ENCODE results near the gene TAS1R3. TPM values are rescaled to one million over a fixed set of nuclear protein-coding genes. Genes with fewer than 3 reads are reported as not detected.
A peak's percentile ranks its signal among the peaks of the same experiment; 100 is the strongest.

TAS1R3 gene
- total RNA-seq, 3 donors from 2014 or later (not counting 1 experiment from before 2014, with no cell fraction given): 0.66 to 1.4 (median 1.3) TPM

DNA sequence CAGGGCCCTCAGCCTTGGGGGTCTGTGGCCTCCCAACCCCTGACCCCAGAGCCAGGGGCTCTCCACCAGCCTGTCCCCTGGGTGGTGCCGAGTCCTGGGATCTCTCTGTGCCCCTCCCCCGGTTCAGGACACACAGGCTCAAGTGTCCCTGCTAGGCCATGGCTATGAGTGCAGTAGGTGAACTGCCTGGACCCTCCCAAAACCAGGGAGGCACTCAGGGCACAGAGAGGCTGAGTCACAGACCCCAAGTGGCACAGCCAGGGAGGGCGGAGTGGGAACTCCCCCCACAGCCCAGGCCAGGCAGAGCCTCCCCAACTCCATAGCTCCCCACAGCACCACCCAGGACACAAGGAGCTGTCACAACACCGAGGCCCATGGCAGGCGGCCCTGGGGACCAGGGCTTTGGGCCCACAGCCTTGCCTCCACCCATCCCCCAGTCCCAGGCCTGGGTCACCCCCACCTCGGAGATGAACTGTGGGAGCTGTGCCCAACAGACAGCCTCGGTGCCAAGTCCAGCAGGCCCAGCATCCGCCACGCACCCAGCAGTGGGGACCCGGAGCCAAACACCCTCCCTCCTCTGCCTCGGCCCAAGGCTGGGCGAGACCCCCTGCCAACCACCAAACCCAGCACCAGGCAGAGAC, 14.9 kb downstream of the TAS1R3 start:
- Histone ChIP-seq H3K4me1 (ENCODE audit: control insufficient read depth, insufficient read depth, low read length) (peaks cover 11% of the 10 kb centered on the region), H3K9me3 (ENCODE audit: control insufficient read depth, insufficient read depth, low read length) (no peaks in the 10 kb centered on the region), H3K27me3 (ENCODE audit: control insufficient read depth, insufficient read depth, low read length) (no peaks in the 10 kb centered on the region), H3K4me3 (ENCODE audit: low read length) (no peak overlapping the region), H3K27ac (ENCODE audit: low read length) (no peak overlapping the region), H3K36me3 (ENCODE audit: control insufficient read depth, insufficient read depth, low read length) (no peaks in the 10 kb centered on the region)
- Mint-ChIP-seq H3K9me3 (no peaks in the 10 kb centered on the region), H3K27me3 (ENCODE audit: low read depth in 2 of 2) (no peaks in the 10 kb centered on the region), H3K27ac (no peak overlapping the region), H3K4me3 (no peak overlapping the region), H3K4me1 (peaks cover 0 to 26% of the 10 kb centered on the region in 2 donors), H3K36me3 (no peaks in the 10 kb centered on the region)
- no peak for DNase-seq
- no peak for ATAC-seq
- TF ChIP-seq, protein P1, sequence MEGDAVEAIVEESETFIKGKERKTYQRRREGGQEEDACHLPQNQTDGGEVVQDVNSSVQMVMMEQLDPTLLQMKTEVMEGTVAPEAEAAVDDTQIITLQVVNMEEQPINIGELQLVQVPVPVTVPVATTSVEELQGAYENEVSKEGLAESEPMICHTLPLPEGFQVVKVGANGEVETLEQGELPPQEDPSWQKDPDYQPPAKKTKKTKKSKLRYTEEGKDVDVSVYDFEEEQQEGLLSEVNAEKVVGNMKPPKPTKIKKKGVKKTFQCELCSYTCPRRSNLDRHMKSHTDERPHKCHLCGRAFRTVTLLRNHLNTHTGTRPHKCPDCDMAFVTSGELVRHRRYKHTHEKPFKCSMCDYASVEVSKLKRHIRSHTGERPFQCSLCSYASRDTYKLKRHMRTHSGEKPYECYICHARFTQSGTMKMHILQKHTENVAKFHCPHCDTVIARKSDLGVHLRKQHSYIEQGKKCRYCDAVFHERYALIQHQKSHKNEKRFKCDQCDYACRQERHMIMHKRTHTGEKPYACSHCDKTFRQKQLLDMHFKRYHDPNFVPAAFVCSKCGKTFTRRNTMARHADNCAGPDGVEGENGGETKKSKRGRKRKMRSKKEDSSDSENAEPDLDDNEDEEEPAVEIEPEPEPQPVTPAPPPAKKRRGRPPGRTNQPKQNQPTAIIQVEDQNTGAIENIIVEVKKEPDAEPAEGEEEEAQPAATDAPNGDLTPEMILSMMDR (IDR thresholded peaks at IDR 0.05): no peak
- intact Hi-C loops (cut with micrococcal nuclease): no loop called here
- 96% methylated on average over 12 of the region's 12 CpGs for WGBS (ENCODE audit: insufficient coverage)

DNA sequence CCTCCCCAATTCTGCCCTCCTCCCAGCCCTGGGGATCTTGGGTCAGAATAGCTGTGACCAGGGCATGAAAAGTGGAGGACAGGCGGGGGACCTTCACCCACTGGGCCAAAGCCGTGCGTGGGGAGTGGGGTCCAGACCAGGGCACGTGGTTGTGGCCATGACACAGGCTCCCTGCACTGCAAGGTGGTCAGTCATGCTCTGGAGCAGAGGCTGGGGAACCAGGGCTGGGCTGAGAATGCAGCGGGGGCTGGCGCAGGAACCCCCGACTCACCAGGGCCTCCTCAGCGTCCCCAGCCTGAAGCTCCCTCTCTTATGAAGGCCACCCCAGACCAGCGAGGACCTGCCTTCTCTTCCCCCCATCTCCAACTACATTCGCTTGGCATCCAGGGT, 15.4 kb downstream of the TAS1R3 start:
- no peak for DNase-seq
- Histone ChIP-seq H3K27me3 (ENCODE audit: control insufficient read depth, insufficient read depth, low read length) (no peaks in the 10 kb centered on the region), H3K4me3 (ENCODE audit: low read length) (no peak overlapping the region), H3K27ac (ENCODE audit: low read length) (no peak overlapping the region), H3K9me3 (ENCODE audit: control insufficient read depth, insufficient read depth, low read length) (no peaks in the 10 kb centered on the region), H3K4me1 (ENCODE audit: control insufficient read depth, insufficient read depth, low read length) (peaks cover 14% of the 10 kb centered on the region), H3K36me3 (ENCODE audit: control insufficient read depth, insufficient read depth, low read length) (no peaks in the 10 kb centered on the region)
- no peaks in the 10 kb centered on the region for H3K27me3 Mint-ChIP-seq (ENCODE audit: low read depth in 2 of 2)
- no peak overlapping the region for H3K4me3 Mint-ChIP-seq
- TF ChIP-seq, protein P1 (IDR thresholded peaks at IDR 0.05): no peak
- peaks cover 0 to 26% of the 10 kb centered on the region in 2 donors for H3K4me1 Mint-ChIP-seq
- WGBS (ENCODE audit: insufficient coverage): 97% methylated on average over 10 of the region's 10 CpGs
- ATAC-seq: no peak
- no peaks in the 10 kb centered on the region for H3K36me3 Mint-ChIP-seq
- intact Hi-C loops (cut with micrococcal nuclease): no loop called here
- no peaks in the 10 kb centered on the region for H3K9me3 Mint-ChIP-seq
- peak overlapping the region in 1 of 2 donors; percentile 38 for H3K27ac Mint-ChIP-seq

DNA sequence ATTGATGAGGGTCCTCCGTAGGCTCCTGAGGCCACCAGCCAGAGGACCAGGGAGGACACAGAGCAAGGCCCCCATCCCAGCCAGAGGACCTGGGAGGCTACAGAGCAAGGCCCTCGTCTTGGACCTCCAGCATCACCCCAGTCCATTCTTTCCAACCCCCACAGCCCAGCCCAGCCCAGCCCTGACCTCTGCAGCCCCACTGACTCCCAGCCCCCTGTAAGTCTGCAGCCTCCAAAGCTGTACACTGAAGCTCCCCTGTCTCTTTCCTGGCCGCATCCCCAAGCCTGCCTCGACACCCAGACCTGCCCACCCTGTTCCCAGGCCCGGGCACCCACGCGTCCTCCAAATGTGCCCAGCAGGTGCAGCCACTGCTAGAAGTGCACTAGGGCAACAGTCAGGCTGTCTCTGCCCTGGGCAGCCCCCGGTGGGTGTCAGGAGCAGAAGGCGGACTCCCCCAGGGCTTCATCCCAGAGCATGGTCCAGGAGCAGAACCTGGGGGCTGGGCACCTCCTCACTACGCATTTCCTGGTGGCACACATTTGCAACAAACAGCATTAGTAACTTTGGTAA, 16.0 kb downstream of the TAS1R3 start:
- no peak for DNase-seq
- Mint-ChIP-seq H3K4me1 (peaks cover 0 to 28% of the 10 kb centered on the region in 2 donors), H3K4me3 (peak overlapping the region; percentile 76), H3K9me3 (no peaks in the 10 kb centered on the region), H3K27ac (peak overlapping the region in 1 of 2 donors; percentile 38), H3K27me3 (ENCODE audit: low read depth in 2 of 2) (no peaks in the 10 kb centered on the region), H3K36me3 (no peaks in the 10 kb centered on the region)
- WGBS (ENCODE audit: insufficient coverage): 94% methylated on average over 10 of the region's 10 CpGs
- Histone ChIP-seq H3K27me3 (ENCODE audit: control insufficient read depth, insufficient read depth, low read length) (peaks cover 3% of the 10 kb centered on the region), H3K4me1 (ENCODE audit: control insufficient read depth, insufficient read depth, low read length) (peaks cover 18% of the 10 kb centered on the region), H3K36me3 (ENCODE audit: control insufficient read depth, insufficient read depth, low read length) (no peaks in the 10 kb centered on the region), H3K27ac (ENCODE audit: low read length) (no peak overlapping the region), H3K9me3 (ENCODE audit: control insufficient read depth, insufficient read depth, low read length) (no peaks in the 10 kb centered on the region), H3K4me3 (ENCODE audit: low read length) (no peak overlapping the region)
- TF ChIP-seq, protein P1 (IDR thresholded peaks at IDR 0.05): no peak
- intact Hi-C loops (cut with micrococcal nuclease): no loop called here
- ATAC-seq: no peak

Measured in natural killer cell (primary cell).